TTC549 (cell line): Measurements from ENCODE around the gene FAM43B.

Experiments
- FAIRE-seq: peaks from 2 replicates; lab custom pipeline; 2012; peaks lifted over from hg19 to GRCh38; lab: Jason Lieb, UNC

The FAM43B gene

GRCh38 chr1:20552728-20553445 is 514 bp downstream of the FAM43B start:
- FAIRE-seq, result no peak

- FAIRE-seq, result no peak
Observed at GRCh38 chr1:20555025-20555757, 2.8 kb downstream of the FAM43B start.

GRCh38 chr1:20555758-20556120 is 3.4 kb downstream of the FAM43B start:
- no peak for FAIRE-seq

- no peak for FAIRE-seq
Observed at GRCh38 chr1:20558191-20558590, 5.8 kb downstream of the FAM43B start.

GRCh38 chr1:20560966-20561365 is 8.6 kb downstream of the FAM43B start:
- FAIRE-seq, result no peak

- no peak for FAIRE-seq
Observed at GRCh38 chr1:20565234-20565633, 12.9 kb downstream of the FAM43B start.

- no peak for FAIRE-seq
Observed at GRCh38 chr1:20569523-20570098, 17.2 kb downstream of the FAM43B start.

- FAIRE-seq, result no peak
Observed at GRCh38 chr1:20571427-20571826, 19.1 kb downstream of the FAM43B start.

- FAIRE-seq, result no peak
Observed at GRCh38 chr1:20573987-20574386, 21.6 kb downstream of the FAM43B start.

GRCh38 chr1:20574686-20575540 is 22.5 kb downstream of the FAM43B start:
- FAIRE-seq, result no peak

- no peak for FAIRE-seq
Observed at GRCh38 chr1:20575541-20576336, 23.4 kb downstream of the FAM43B start.

GRCh38 chr1:20578062-20578461 is 25.7 kb downstream of the FAM43B start:
- FAIRE-seq, result no peak

- FAIRE-seq, result no peak
Observed at GRCh38 chr1:20578721-20579395, 26.5 kb downstream of the FAM43B start.

- FAIRE-seq, result no peak
Observed at GRCh38 chr1:20584890-20585289, 32.5 kb downstream of the FAM43B start.

- FAIRE-seq, result no peak
Observed at GRCh38 chr1:20586953-20587660, 34.7 kb downstream of the FAM43B start.

- no peak for FAIRE-seq
Observed at GRCh38 chr1:20587661-20588053, 35.3 kb downstream of the FAM43B start.

GRCh38 chr1:20588634-20589225 is 36.4 kb downstream of the FAM43B start, which contains the start of gene CDA:
Gene CDA (plus strand): TSS chr1:20589097. CDS start chr1:20589130, 33 bp downstream.
- FAIRE-seq, result no peak

GRCh38 chr1:20589331-20590278 is 37.2 kb downstream of the FAM43B start:
- no peak for FAIRE-seq

- FAIRE-seq, result no peak
Observed at GRCh38 chr1:20590306-20590777, 38.0 kb downstream of the FAM43B start.
